HG03565 (cell line): ENCODE results near the gene USP3.
A peak's percentile ranks its signal among the peaks of the same experiment; 100 is the strongest.

Experiments used
- ATAC-seq: cut with Tn5 transposase; IDR thresholded peaks from one replicate; pipeline ENCODE4 v1.9.1; 2021; ENCODE audit warnings: mild to moderate bottlenecking, moderate library complexity; ENCODE audit not compliant: unreplicated experiment

USP3 gene

GRCh38 chr15:63504247-63504978 lies at the start of gene USP3:
Gene USP3 (plus strand): TSS chr15:63504593. CDS start chr15:63504740, 147 bp downstream.
- ATAC-seq, result peak; percentile 35

DNA sequence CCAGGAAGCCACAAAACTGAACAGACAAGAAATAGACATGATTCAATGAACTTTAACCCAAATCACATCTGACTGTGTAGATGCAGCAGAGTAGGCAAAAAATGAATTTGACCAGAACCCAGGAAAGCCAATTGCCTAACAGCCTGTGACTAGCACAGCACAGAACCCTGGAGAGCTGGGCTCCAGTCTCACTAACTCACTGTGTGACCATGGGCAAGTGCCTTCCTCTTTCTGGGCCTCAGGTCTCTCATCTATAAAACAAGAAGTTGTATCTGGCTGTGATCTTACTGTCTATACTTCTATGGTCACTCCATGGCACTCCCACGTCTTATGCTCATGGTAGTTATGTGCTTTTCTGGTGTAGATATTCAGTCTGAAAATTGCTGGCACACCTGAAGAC lies 48.1 kb upstream of the USP3 start:
- ATAC-seq, result no peak

- no peak for ATAC-seq
Measured at GRCh38 chr15:63457379-63457778, 47.0 kb upstream of the USP3 start.

- no peak for ATAC-seq
Measured at GRCh38 chr15:63458026-63458425, 46.4 kb upstream of the USP3 start.

DNA sequence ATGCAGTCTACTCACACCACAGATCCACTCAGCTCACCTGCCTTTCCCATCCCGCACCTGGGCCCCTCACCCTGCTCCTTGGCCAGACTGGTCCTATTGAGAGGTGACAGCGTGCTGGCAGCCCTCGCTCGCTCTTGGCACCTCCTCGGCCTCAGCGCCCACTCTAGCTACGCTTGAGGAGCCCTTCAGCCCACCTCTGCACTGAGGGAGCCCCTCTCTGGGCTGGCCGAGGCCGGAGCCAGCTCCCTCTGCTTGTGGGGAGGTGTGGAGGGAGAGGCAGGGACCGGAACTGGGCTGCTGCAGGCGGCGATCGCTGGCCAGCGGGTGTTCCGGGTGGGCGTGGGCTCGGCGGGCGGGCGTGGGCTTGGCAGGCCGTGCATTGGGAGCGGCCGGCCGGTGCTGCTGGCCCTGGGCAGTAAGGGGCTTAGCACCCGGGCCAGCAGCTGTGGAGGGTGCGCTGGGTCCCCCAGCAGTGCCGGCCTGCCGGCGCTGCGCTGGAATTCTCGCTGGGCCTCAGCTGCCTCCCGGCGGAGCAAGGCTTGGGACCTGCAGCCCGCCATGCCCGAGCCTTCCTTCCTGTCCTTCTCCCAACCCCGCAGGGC lies 45.5 kb upstream of the USP3 start:
- no peak for ATAC-seq

GRCh38 chr15:63460210-63461155 lies 43.9 kb upstream of the USP3 start:
- ATAC-seq, result no peak

DNA sequence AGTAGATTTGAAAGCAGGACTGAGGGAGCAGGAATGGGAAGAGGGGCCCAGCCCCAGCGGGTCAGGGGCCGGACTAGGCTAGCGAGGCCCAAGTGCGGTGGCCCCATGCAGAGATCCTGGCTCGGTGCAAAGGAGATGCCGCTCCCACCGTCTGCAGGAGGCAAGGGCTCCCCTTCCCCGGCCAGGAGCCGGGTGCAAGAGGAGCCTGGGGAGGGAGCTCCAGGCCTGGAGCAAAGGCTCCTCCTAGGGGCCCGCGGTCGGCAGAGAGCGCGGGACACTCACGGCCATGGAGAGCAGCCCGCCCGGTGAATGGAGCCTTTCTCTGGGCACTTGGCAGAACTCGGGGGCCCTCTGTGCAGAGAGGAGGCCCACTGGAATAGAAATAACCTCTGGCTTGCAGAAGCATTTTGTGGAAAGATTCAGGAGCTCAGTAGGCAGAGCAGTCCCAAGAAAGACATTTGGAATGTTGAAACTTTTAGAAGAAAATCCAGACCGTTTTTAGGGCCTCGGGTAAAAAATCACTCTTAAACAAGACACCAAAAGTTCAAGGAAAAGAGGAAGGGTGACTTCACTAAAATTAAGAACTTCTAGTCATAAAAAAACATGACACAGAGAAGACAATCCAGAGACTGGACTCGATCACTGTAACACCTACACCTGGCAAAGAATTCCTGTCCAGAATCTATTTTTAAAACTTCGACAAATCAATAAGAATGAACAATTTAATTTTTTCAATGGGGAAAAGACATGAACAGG lies 43.0 kb upstream of the USP3 start:
- ATAC-seq, result no peak

DNA sequence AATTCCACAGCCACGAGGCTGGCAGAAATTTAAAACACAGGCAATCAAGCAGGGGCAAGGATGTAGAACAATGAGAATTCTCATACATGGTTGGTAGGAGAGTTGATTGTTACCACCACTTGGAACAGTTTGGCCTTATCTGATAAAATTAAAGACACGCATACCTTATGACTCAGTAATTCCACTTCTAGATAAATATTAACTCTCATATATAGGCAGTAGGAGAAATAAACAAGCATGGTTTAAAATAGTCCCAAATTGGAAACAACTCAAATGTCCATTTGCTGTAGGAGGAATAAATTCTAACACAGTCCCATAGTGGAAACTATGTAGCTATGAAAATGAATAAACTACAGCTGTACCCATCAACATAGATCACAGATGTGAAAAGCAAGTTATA lies 42.3 kb upstream of the USP3 start:
- no peak for ATAC-seq

- ATAC-seq, result no peak
Measured at GRCh38 chr15:63463036-63463435, 41.4 kb upstream of the USP3 start.

- no peak for ATAC-seq
Measured at GRCh38 chr15:63463793-63464192, 40.6 kb upstream of the USP3 start.

GRCh38 chr15:63465104-63465503 lies 39.3 kb upstream of the USP3 start:
- no peak for ATAC-seq

- no peak for ATAC-seq
Measured at GRCh38 chr15:63466378-63467192, 37.8 kb upstream of the USP3 start.

DNA sequence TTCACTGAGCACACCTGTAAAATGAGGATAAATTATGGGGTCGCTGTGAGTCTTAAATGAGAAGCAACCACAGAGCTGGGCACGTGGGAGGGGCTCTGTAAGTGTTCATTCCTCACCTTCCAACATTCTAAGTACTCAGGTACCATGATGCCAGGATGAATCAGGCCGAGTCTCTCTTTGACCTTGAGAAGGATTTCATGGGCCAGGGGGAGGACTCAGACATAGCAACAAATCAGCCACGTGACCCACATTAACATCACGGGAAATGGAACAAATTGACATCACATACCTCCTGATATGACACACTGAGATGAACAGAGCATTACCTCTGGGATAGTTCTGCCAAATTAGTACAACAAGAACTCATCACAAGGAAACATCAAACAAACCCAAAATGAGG lies 35.2 kb upstream of the USP3 start:
- no peak for ATAC-seq

DNA sequence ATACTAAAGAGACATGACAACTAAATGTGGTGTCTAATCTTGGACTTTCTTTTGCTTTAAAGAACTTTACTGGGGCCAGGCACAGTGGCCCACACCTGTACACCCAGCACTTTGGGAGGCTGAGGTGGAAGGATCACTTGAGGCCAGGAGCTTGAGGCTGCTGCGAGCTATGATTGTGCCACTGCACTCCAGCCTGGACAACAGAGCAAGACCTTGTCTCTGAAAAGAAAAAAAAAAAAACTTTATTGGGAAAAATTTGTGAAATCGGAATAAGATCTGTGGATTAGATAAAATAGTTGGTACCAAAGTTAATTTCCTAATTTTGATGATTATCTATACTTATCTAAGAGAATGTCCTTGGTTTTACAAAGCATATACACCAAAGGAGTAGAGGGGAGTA lies 34.4 kb upstream of the USP3 start:
- no peak for ATAC-seq

GRCh38 chr15:63473007-63473748 lies 31.2 kb upstream of the USP3 start:
- no peak for ATAC-seq

DNA sequence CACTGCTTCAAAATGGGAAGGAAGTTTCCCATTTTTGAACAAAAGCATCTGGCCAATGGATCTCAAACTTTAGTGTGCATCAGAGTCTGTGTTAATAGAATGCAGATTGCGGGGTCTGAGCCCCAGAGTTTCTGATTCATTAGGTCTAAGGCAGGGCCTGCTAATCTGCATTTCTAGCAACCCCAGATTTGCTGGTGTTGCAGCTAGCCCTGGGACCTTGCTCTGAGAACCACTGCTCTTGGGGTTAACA lies 30.7 kb upstream of the USP3 start:
- ATAC-seq, result peak; percentile 3

DNA sequence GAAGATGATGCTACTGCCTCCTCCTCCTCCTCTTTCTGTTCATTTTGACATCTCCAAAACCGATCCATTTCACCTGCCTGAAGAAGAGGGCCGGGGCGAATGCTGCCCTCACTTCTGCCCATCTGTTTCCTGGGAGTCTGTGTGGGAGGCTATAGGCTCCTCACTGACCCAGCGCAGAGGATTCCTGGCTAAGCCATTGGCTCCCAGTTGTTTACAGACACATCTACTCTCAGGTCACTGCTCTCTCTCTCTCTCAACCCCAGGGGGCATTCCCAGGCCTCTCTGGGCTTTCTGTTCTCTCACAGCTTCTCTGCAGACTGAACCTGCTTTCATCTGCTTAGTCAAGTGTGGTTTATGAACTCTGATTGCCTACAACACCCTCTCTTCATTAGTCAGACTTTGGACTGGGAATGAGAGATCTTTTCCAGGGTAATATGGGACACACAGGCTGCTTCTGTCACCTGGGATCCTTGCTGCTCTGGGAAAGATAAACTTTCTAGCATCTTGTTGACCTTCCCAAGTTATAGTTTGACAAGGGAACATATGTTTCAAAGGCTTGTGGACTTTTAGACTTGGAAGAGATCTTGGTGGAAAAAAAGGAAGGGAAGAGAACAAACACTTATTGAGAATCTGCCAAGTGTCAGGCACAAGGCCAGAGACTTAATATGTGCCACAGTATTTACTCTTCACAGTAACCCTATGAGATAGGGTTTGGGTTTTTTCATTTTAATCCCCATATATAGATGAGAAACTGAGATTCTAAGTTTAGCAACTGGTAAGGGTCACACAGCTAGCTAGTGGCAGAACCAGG lies 30.2 kb upstream of the USP3 start:
- ATAC-seq, result peak; percentile 36

DNA sequence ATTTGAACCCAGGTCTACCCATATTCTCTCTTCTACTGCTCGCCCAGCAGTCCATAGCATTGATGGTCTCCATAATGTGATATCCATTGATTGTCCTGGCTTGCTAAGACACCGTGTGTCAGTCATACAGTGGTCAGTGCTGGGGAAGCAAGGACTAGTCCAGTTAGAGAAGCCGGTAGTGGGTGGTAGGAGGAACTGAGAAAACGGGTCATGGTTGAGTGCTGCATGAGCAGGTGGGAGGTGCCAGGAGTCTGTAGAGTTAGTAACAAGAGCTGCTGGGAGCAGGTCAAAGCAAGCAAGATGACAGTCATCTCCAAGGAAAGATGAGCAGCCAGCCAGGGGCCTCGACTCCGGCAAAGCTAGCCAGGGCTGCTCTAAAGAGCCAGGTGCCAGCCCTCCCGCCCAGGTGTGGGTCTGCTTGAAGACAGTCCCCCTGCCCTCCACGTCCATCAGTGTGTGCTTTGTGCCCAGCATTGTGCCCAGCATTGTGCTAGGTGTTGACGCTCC lies 29.5 kb upstream of the USP3 start:
- peak; percentile 54 for ATAC-seq

GRCh38 chr15:63475707-63476106 lies 28.7 kb upstream of the USP3 start:
- ATAC-seq, result no peak
